ENCODE data around the gene INAFM2.

The INAFM2 gene

DNA sequence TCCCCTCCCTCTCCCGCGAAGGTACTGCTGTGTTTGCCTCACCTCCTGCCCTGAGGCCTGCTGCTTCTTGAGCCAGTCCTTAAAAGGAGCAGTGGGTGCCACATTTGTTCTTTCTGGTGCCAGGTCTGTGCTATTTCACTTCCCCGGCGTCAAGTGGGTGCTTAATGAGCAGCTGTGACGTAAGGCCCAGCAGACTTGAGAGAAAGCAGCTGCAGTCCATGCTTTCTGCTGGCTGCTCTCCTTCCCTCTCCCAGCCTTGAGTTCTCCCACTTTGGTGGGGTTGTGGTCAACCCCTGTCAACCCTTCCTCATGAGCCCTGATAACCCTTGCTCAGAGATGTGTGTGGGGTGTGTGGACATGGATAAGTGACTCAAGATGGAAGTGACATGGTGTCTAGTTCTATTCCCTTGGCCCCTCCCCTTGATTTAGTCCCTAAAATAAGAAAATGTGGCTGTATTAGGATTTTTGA lies 6.9 kb downstream of the INAFM2 start:
- peak; percentile 22 for DNase-seq

- no peak for DNase-seq
These were observed 7.5 kb downstream of the INAFM2 start for GRCh38 chr15:40331026-40331425.

DNA sequence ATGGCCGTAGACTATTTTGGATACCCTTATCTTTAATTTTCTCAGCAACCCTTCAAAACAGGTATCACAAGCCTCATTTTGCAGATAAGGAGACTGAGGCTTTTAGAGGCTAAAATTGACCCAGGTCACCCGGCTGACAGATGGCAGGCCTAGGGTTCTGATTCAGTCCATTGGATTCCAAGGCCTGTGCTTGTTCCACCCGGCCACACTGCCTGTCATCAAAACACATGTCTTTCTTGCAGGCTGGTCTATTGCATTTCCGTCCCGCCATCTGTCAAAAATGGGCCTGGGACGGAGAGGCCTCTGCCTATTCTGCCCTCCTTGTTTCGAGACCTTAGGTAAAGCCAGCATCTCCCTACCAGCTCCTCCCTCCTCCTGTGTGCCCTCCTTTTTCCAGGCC lies 8.1 kb downstream of the INAFM2 start:
- no peak for DNase-seq

DNA sequence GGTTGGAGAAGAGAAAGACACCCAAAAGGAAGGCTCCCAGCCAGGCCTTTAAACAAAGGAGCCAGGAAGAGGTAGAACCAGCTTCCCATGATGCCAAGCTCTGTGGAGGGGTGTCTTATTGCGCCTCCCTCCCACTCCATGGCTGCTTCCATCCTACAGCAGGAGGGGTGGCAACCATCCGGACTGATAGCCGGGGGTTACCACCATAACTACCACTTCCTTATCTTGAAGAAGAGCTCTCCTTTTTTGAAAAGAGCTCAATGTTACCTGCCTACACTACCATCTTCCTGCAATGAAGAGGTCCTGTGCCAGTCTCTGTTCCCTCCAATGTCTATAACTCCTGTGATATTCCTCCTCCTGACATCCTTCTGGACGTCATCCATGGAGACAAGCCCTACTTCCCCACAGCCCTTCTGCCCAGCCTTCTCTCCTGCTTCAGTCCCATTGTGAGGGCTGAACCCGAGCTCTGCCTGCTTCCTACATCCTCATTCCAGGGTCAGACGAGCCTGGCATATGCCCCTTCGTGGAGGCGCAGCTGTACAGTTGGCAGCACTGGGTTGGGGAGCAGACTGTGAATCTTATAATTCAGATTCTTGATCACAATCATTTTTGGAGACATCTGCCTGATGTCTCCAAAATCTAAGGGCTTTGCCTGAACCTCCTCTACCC lies 8.8 kb downstream of the INAFM2 start:
- no peak for DNase-seq

DNA sequence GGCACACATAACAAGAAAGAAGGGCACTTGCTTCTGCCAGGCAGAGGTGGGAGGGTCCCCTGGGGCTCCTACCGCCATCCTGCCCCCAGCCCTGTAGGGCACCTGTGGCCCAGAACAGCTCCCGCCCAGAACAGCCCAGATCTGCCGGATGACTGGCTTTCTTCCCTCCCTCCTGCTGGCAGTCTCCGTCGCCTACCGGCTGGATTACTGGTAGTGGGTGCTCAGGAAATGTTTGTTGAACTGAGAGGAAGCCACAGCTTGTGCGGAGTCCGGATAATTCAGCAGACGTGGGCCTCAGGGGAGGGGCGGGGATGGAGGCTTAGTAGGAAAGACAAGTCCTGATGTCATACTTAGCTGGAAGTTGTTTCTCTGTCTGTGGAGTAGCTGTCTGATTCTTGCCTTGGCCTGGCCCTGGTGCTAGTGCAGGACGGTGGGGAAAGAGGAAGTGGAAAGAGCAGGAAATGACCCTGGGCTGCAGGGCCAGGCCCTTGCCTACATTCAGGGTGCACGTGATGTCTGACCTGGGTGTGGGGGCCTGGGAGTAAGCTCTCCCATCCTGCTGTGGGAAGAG lies 10.5 kb downstream of the INAFM2 start:
- peak; percentile 75 for DNase-seq

DNA sequence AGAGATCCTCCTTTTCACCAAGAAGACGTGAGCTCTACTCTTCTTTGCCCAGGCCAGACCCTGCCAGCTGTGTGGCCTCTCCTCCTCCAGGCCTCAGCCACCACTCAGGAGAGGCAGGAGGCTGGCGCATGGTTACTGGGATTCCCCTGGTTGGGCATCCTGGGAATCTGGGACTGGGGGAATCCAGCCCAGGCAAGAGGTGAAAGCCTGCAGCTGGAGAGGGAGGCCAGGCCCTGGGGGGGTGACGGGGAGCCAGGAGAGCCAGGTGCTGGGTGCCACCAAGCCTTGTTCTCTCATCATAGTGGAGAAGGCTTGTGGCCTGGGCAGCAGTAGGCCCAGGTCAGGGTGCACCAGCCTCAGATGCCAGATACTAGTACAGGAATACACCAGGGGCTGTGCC lies 11.0 kb downstream of the INAFM2 start:
- no peak for DNase-seq

DNA sequence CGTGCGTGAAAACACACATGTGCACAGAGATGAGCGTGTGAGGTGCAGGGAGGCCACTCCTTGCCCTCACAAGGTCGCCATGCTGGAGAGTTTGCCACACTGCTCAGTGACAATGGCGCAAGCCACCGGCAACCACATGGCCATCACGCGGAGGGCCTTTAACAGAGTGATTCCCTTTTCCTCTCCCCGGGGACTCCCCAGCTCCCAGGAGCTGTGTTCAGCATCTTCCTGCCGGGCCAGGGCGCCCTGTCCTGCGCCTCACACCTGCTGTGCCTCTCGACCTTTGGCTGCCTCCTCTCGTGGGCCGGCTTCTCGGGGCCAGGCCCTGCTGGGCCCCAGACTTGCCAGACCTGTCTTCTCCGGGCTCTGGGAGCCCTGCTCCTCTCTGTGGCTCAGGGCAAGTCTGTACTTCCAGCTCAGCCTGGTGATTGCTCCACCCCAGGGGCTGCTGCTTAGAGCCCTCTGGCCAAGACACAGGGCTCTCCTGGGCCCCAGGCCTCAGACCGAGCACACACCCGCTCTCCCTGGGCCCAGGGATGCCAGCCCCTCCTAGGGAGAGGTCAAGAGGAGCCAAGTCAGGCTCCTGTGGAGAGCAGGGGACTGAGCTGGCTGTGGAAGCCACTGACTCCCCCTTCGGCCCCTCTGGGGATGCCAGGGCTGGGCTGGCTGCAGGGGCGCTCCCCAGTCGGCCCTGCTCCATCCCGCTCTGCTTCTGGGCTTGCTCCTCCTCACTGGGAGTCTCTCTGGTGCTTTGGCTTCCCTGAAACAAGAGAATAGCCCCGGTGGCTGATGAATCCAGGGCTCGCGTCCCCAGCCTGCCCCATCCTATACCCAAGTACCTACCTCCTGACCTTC lies 11.7 kb downstream of the INAFM2 start:
- no peak for DNase-seq

DNA sequence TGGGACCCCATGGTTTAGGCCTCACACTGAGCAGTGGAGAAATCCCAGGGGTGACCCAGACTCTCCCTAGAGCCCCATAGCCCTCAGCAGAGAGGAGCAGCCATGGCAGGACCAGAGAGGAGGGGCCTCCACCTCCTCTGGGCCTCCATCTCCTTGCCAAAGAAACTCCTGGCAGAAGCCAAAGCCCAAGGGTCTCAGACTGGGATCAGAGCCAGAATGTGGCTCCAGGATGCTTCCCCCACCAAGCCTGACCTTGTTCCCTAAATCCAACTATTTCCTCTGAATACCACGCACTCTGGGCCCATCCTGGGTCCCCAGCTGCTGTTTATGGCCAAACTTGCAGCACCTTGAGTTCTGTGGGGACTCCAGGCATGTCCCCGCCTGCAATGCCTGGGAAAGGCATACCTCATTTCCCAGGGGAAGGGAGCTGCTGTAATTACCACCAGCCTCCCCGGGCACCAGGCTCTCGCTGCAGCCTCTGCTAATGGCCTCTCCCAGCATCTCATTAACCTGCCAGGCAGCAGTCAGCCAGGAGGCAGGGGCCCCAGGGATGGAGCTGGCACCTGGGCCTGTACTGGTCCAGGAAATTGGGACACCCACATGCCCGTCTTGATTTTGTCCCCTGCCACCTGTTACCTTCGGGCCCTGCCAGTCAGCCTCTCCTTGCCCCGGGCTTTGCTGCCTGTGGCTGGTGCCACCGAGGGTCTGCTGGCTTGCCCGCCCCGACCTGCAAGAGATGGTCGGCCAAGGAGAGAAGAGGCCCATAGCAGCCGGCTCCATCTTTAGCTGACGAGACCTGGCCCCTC lies 12.6 kb downstream of the INAFM2 start:
- DNase-seq: no peak

DNA sequence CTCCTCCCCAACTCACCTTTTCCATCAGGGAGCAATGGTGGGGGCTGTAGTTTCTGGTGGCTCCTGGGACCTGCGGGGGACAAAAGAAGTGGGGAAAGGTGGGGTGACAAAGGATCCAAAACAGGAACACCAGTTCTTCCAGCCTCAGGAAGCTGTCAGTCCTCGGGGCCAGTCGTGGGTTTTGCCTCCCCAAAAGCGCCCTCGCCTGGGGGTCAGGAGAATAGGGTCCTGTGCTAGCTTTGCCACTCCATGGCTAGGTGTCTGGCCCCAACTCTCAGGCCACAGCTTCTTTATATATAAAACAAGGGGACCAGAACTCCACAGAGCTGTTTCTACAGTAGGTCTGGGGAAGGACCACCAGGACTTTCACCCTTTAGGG lies 13.2 kb downstream of the INAFM2 start:
- peak; percentile 47 for DNase-seq

DNA sequence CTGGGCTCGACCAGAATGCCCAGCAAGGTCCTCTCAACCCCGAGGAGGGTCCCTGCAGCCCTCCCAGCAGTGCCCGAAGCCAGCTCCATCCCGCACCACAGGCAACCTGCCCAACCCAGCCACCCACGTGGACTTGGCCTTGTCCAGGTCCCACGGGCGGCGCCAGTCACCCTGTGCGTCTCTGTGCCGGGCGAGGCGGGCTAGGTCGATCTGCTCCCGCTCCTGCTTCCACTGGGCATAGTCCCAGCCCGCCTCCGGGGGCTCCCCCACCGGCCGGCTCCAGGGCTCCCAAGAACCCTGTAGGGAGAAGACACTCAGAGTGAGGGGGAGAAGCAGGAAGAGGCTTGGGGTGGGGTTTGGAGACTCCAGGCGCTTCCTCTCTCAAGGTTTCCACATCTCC lies 14.1 kb downstream of the INAFM2 start:
- DNase-seq: no peak

GRCh38 chr15:40338041-40338657 lies 14.7 kb downstream of the INAFM2 start:
- peak; percentile 80 for DNase-seq

DNA sequence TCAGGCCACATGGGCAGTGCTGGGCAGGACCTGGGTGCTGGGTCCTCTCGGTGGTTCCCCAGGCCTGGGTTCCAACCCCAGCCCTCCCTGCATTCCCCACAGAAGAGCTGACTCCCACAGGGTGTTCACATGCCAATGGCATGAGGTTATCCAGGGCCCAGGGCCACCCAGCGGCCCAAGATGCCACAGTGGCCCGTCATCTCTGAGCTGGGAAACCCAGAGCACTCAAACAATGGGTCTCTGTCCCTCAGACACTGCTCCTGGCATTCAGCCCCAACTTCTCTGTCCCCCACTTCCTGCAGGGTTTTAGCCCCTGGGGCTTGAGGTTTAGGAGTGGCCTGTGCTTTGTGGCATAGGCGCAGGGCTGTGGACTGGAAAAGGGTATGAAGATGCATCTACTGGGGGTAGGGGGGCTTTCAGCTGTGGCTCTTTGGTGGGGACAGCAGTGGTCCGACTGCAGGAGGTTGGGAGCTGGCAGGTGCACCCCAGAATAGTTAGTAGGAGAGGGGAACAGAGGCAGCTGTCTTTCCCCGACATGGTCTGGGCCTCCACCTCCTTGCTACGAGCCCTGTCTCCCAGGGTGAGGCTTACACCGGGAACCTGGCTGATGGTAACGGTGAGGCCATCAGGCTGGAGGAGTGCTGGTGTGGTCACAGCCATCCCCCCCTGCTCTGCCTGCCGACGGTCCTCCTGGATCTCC lies 15.6 kb downstream of the INAFM2 start:
- DNase-seq: no peak

- no peak for DNase-seq
These were observed 16.1 kb downstream of the INAFM2 start for GRCh38 chr15:40339621-40339945.

DNA sequence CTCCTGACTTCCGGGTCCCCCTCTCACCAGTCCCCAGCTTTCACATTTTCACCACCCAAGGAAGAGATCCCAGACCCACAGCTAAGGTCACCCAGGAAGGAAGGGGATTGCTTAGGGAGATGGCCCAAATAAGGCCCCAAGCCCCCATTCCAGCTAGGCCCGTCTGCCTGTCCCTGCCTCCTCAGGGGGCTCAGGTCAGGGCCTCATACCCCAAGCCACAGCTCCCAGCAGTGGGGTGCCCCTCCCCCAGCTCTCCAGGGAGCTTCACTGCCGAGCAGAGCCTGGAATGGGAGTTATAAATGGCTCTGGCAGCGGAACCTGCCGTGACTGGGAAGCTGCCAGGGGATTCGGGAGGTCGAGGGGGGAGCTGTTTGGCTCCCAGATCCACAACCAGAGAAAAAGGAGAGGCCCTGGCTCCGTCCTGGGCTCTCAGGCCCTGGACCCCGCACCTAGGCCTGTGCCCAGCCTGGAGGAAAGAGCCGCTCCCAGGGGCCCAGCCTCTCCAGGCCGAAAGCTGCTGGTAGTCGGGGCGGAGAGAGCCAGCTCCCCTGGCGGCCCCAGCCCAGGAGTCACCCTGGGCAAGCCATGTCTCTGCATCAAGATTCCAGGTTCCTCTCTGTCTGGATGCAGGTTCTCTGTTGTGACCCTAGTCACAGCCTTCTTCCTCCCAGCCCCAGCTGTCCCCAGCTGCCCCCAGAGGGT lies 16.7 kb downstream of the INAFM2 start:
- no peak for DNase-seq

- peak; percentile 36 for DNase-seq
These were observed 17.4 kb downstream of the INAFM2 start, which contains the start of gene CCDC9B for GRCh38 chr15:40340740-40341400. TSS of gene CCDC9B (minus strand) at chr15:40340939. CDS start at chr15:40340819, 120 bp downstream.

GRCh38 chr15:40342416-40343320 lies 19.2 kb downstream of the INAFM2 start:
- DNase-seq: no peak

GRCh38 chr15:40343512-40343911 lies 20.0 kb downstream of the INAFM2 start:
- peak; percentile 35 for DNase-seq

GRCh38 chr15:40344217-40344616 lies 20.7 kb downstream of the INAFM2 start:
- no peak for DNase-seq

- DNase-seq: peak; percentile 75
These were observed 21.2 kb downstream of the INAFM2 start for GRCh38 chr15:40344631-40345120.

Measured in CD4-positive, alpha-beta T cell treated with Interleukin-15 for 1 hour (primary cell).